ENCODE results near the gene UHRF1. TPM values are rescaled to one million over a fixed set of nuclear protein-coding genes. Genes with fewer than 3 reads are reported as not detected.

The UHRF1 gene
- total RNA-seq, 2 donors from 2014 or later = 3.8 to 5.3 TPM

GRCh38 chr19:4980838-4981680, 71.8 kb downstream of the UHRF1 start:
- no peak overlapping the region for H3K4me3 ChIP-seq
- 83% methylated on average over 23 of the region's 27 CpGs for WGBS
- no peak for DNase-seq (ENCODE audit: low spot score)
- no peaks in the 10 kb centered on the region for H3K27me3 ChIP-seq (replicated peaks; ENCODE audit: insufficient read depth)
- H3K4me1 ChIP-seq (replicated peaks) = peaks cover 34% of the 10 kb centered on the region
- H3K27ac ChIP-seq = peak overlapping the region; percentile 45 to 61
- intact Hi-C loops (cut with DNase I) = no loop called here
- TF ChIP-seq CTCF (IDR thresholded peaks at IDR 0.05) (no peak), POLR2A (IDR thresholded peaks at IDR 0.05) (no peak), POLR2AphosphoS5 (IDR thresholded peaks at IDR 0.05) (no peak)
- no peaks in the 10 kb centered on the region for H3K36me3 ChIP-seq
- no peaks in the 10 kb centered on the region for H3K9me3 ChIP-seq

GRCh38 chr19:4981681-4981958, 72.3 kb downstream of the UHRF1 start:
- Histone ChIP-seq H3K4me1 (replicated peaks) (peaks cover 39% of the 10 kb centered on the region), H3K27ac (peak overlapping the region; percentile 45 to 61), H3K9me3 (no peaks in the 10 kb centered on the region), H3K27me3 (replicated peaks; ENCODE audit: insufficient read depth) (no peaks in the 10 kb centered on the region), H3K36me3 (no peaks in the 10 kb centered on the region), H3K4me3 (no peak overlapping the region)
- TF ChIP-seq CTCF (IDR thresholded peaks at IDR 0.05) (no peak), POLR2A (IDR thresholded peaks at IDR 0.05) (no peak), POLR2AphosphoS5 (IDR thresholded peaks at IDR 0.05) (no peak)
- intact Hi-C loops (cut with DNase I) = no loop called here
- DNase-seq (ENCODE audit: low spot score) = no peak
- WGBS = 70% methylated on average over 3 of the region's 3 CpGs

- DNase-seq (ENCODE audit: low spot score) = no peak
- H3K4me1 ChIP-seq (replicated peaks) = peaks cover 35% of the 10 kb centered on the region
These were observed 74.2 kb downstream of the UHRF1 start for GRCh38 chr19:4983346-4984105.

GRCh38 chr19:4984106-4984380, 74.7 kb downstream of the UHRF1 start:
- intact Hi-C loops (cut with DNase I) = no loop called here
- Histone ChIP-seq H3K36me3 (no peaks in the 10 kb centered on the region), H3K4me1 (replicated peaks) (peaks cover 37% of the 10 kb centered on the region), H3K27ac (peak overlapping the region; percentile 42 to 85), H3K4me3 (no peak overlapping the region), H3K9me3 (no peaks in the 10 kb centered on the region), H3K27me3 (replicated peaks; ENCODE audit: insufficient read depth) (no peaks in the 10 kb centered on the region)
- 85% methylated on average over 7 of the region's 7 CpGs for WGBS
- no peak for DNase-seq (ENCODE audit: low spot score)
- no peak for TF ChIP-seq CTCF (IDR thresholded peaks at IDR 0.05)
- no peak for TF ChIP-seq POLR2A (IDR thresholded peaks at IDR 0.05)
- TF ChIP-seq POLR2AphosphoS5 (IDR thresholded peaks at IDR 0.05) = no peak

More at GRCh38 chr19:4983346-4984105, 74.2 kb downstream of the UHRF1 start:
- Histone ChIP-seq H3K27ac (peak overlapping the region; percentile 42 to 85), H3K4me3 (no peak overlapping the region), H3K36me3 (no peaks in the 10 kb centered on the region), H3K9me3 (no peaks in the 10 kb centered on the region), H3K27me3 (replicated peaks; ENCODE audit: insufficient read depth) (no peaks in the 10 kb centered on the region)
- intact Hi-C loops (cut with DNase I) = no loop called here
- 88% methylated on average over 22 of the region's 23 CpGs for WGBS
- TF ChIP-seq CTCF (IDR thresholded peaks at IDR 0.05) (no peak), POLR2AphosphoS5 (IDR thresholded peaks at IDR 0.05) (no peak), POLR2A (IDR thresholded peaks at IDR 0.05) (no peak)

Data from prostate gland (tissue), 2 donors.